ENCODE results near the gene SYDE1.
"Not testable (repeated sequence)": the region's sequence is repeated elsewhere in the genome, so short reads cannot be mapped to it uniquely, and the experiment has no call there.

The SYDE1 gene

GRCh38 chr19:15107061-15108010 is at the start of gene SYDE1:
Gene SYDE1, plus strand, starts transcription at chr19:15107401. Its CDS starts 33 bp downstream, at chr19:15107434.
- in situ Hi-C loops (cut with HindIII; ENCODE audit: low sequenced_read_pairs) = no loop called here

DNA sequence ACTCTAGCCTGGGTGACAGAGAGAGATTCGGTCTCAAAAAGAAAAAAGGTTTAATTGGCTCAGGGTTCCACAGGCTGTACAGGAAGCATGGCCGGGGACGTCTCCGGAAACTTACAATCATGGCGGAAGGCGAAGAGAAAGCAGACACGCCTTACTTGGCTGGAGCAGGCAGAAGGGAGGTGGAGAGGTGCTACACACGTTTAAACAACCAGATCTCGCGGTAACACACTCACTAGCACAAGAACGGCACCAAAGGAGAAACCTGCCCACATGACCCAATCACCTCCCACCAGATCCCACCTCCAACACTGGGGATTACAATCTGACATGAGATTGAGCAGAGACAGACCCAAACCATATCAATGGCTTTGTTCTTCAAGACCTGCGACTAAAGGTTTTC is 45.2 kb upstream of the SYDE1 start:
- in situ Hi-C loops (cut with HindIII; ENCODE audit: low sequenced_read_pairs) = no loop called here

DNA sequence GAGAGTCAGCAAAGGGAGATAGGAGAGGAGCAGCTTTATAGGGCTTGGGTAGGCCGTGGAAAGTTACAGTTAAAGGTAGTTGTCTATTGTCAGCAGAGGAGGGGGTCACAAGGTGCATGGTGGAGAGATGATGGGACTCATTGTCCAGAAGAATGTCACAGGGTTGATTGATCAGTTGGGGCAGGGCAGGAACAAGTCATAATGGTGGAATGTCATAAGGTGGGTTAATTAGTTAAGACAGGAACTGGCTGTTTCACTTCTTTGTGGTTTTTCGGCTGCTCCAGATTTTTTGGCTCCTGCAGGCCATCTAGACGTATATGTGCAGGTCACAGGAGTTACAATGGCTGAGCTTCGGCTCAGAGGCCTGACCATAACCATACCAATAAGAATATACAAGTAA is 36.8 kb upstream of the SYDE1 start:
- in situ Hi-C loops (cut with HindIII; ENCODE audit: low sequenced_read_pairs) = not testable (repeated sequence)

DNA sequence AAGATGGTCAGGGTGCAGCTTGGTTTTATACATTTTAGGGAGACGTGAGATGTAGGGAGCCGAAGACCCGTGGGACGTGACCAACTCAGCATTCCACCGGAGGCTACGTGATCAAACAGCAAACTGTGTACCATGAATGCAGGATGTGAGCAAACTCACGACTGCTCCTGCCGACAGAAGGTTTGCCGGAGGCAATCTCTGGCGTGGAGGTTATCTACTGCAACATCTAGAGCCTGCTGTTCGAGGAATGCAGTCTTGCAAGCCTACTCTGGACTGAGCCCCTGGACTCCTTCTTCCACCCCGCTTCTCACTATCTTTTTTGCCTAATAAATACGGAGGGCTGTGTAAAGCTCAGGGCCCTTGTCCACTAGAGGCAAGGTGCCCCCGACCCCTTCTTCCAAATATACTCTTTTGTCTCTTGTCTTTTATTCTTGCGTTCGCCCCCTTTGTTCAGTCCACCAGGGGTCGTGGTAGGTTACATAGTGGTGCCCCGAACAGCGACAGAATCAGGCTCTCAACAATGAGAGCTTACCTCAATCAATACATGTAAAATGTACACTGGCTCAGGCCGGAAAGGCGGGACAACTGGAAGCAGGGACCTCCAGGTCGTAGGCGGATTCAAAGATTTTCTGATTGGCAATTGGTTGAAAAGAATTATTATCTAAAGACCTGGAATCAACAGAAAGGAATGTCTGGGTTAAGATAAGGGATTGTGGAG is 34.1 kb upstream of the SYDE1 start:
- in situ Hi-C loops (cut with HindIII; ENCODE audit: low sequenced_read_pairs) = no loop called here

DNA sequence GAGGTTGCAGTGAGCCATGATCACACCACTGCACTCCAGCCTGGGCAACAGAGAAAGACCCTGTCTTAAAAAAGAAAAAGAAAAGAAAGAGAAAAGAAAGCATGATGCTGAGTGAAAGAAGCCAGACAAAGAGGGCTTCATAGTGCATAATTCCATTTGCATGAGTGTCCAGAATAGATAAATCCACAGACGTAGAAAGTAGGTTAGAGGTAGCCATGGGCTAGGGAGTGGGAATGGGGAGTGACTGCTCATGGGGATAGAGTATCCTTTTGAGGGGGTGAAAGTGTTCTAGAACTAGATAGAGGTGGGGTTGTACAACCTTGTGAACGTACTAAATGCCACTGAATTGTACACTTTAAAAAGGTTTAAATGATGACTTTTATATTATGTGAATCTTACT is 32.8 kb upstream of the SYDE1 start:
- in situ Hi-C loops (cut with HindIII; ENCODE audit: low sequenced_read_pairs) = no loop called here

DNA sequence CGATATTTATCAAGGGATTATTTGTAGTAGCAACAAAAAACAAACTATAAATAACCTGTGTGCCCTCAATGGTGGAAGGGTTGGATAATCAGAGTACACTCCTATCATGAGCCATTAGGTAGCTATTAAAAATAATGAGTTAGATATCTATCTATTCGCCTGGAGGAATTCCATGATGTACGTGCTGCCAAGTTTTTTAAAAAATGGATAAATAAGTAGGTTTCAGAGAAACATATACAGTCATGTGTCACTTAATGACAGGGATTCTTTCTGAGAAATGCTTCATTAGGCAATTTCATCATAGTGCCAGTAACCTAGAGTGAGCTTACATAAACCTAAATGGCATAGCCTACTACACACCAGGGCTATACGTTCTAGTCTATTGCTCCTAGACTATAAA is 31.4 kb upstream of the SYDE1 start:
- in situ Hi-C loops (cut with HindIII; ENCODE audit: low sequenced_read_pairs) = no loop called here

GRCh38 chr19:15080002-15080401 is 27.2 kb upstream of the SYDE1 start:
- in situ Hi-C loops (cut with HindIII; ENCODE audit: low sequenced_read_pairs) = not testable (repeated sequence)

GRCh38 chr19:15081911-15082310 is 25.3 kb upstream of the SYDE1 start, which contains the start of gene OR1I1:
Gene OR1I1, plus strand, starts transcription at chr19:15082211. Its CDS starts 4,855 bp downstream, at chr19:15087066.
- in situ Hi-C loops (cut with HindIII; ENCODE audit: low sequenced_read_pairs) = no loop called here

DNA sequence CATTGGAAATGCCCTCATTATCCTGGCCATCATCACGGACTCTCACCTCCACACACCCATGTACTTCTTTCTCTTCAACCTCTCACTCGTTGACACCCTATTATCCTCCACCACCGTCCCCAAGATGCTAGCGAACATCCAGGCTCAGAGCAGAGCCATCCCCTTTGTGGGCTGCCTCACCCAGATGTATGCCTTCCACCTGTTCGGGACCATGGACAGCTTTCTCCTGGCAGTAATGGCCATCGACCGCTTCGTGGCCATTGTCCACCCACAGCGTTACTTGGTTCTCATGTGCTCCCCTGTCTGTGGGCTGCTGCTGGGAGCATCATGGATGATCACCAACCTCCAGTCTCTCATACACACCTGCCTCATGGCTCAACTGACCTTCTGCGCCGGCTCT is 20.0 kb upstream of the SYDE1 start:
- in situ Hi-C loops (cut with HindIII; ENCODE audit: low sequenced_read_pairs) = no loop called here

- in situ Hi-C loops (cut with HindIII; ENCODE audit: low sequenced_read_pairs) = no loop called here
Observed at GRCh38 chr19:15091918-15092753, 15.1 kb upstream of the SYDE1 start.

DNA sequence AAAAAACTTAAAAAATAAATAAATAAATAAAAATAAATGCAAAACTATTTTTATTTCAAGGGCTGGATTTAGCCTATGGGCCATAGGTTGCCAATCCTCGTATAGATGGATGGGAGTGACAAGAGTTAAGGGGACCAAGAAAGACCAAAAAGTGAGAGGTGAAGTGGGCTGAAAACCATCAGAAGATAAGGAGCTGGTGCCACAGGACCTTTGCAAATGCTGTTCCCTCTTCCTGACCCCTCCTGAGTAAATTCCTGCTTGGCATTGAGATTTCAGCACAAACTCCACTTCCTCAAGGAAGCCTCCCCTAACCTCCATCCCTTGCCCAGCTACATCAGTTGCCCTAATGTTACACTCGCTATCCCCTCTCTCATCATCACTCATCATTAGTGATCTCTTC is 14.2 kb upstream of the SYDE1 start:
- in situ Hi-C loops (cut with HindIII; ENCODE audit: low sequenced_read_pairs) = no loop called here

GRCh38 chr19:15096223-15096622 is 11.0 kb upstream of the SYDE1 start:
- in situ Hi-C loops (cut with HindIII; ENCODE audit: low sequenced_read_pairs) = no loop called here

- in situ Hi-C loops (cut with HindIII; ENCODE audit: low sequenced_read_pairs) = not testable (repeated sequence)
Observed at GRCh38 chr19:15097980-15098379, 9.2 kb upstream of the SYDE1 start.

- in situ Hi-C loops (cut with HindIII; ENCODE audit: low sequenced_read_pairs) = no loop called here
Observed at GRCh38 chr19:15098460-15098859, 8.7 kb upstream of the SYDE1 start.

DNA sequence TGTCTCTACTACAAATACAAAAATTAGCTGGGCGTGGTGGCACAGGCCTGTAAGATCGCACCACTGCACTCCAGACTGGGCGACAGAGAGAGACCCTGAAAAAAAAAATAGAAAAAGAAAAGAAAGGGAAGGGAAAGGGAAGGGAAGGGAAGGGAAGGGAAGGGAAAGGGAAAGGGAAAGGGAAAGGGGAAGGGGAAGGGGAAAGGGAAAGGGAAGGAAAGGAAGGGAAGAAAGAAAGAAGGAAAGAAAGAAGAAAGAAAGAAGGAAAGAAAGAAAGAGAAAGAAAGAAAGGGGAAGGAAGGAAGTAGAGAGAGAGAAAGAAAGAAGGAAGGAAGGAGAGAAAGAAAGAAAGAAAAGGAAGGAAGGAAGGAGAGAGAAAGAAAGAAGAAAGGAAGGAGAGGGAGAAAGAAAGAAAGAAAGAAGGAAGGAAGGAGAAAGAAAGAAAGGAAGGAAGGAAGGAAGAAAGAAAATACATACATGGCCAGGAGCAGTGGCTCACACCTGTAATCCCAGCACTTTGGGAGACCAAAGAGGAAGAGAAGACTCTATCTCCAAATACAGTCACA is 8.1 kb upstream of the SYDE1 start:
- in situ Hi-C loops (cut with HindIII; ENCODE audit: low sequenced_read_pairs) = no loop called here

DNA sequence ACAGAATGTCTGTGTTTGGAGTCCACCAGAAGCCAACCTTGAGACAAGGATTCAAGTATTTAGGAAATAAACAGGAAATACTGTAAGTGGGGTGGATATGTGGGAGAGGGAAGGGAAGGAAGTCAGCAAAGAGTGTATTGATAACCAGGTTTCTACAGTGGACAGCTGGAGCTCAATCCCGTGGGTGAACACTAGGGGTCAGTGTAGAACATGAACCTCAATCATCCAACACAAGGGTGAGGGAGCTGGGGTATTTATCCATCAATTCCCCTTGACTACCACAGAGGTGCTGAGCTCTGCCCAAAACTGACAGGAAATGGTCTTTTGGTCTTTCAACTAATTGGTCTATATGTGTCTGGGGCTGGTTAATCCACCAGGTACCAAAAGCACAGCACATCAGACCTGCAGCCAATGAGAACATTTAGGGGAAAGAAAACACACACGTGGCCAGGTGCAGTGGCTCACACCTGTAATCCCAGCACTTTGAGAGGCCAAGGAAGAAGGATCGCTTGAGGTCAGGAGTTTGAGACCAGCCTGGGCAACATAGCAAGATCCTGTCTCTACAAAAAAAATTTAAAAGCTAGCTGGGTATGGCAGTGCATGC is 5.6 kb upstream of the SYDE1 start:
- in situ Hi-C loops (cut with HindIII; ENCODE audit: low sequenced_read_pairs) = no loop called here

DNA sequence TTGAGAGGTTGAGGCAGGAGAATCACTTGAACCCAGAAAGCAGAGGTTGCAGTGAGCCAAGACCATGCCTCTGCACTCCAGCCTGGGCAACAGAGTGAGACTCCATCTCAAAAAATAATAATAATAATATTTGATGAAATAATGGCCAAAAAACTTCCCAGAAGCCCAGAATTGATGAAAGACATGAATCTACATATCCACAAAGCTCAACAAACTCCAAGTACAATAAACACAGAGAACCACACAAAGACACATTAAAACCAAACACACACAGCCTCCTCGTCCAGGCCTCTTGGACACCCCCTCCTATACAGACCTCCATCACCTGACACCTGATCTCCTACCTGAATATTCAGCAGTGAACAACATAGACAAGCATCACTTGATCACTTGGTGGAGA is 3.2 kb upstream of the SYDE1 start:
- in situ Hi-C loops (cut with HindIII; ENCODE audit: low sequenced_read_pairs) = no loop called here

DNA sequence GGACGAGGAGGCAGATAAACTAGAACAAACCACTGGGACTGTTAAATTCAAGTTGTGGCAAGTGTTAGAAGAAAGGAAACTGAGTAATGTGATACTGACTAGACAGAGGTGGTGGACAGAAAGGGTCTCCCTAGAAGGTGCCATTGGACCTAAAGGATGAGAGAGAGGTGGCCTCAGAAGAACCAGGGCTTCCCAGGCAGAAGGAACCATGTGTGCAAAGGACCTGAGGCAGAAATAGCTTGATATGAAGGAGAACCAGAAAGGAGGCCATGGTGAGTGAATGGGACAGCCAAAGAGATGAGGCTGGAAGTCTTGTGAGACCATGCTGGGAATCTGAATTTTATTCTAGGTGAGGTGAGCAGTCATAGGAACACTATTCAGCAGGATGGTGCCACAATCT is 2.8 kb upstream of the SYDE1 start:
- in situ Hi-C loops (cut with HindIII; ENCODE audit: low sequenced_read_pairs) = no loop called here

DNA sequence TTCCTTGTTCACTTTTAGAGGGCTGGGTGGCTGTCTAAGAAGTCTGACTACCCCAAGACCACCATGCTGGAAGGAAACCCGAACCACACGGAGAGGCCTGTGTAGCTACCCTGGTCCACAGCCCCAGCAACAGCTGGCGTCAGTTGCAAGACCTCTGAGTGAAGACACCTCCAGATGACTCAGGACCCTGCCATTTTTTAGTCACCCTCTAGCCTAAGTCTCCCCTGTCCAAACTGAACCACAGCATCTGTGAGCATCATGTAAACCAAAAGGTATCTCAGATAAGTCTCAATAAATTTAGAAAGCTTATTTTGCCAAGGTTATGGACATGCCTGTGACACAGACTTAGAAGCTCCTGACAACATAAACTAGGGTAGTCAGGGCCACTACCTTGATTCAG is 2.2 kb upstream of the SYDE1 start:
- in situ Hi-C loops (cut with HindIII; ENCODE audit: low sequenced_read_pairs) = no loop called here

DNA sequence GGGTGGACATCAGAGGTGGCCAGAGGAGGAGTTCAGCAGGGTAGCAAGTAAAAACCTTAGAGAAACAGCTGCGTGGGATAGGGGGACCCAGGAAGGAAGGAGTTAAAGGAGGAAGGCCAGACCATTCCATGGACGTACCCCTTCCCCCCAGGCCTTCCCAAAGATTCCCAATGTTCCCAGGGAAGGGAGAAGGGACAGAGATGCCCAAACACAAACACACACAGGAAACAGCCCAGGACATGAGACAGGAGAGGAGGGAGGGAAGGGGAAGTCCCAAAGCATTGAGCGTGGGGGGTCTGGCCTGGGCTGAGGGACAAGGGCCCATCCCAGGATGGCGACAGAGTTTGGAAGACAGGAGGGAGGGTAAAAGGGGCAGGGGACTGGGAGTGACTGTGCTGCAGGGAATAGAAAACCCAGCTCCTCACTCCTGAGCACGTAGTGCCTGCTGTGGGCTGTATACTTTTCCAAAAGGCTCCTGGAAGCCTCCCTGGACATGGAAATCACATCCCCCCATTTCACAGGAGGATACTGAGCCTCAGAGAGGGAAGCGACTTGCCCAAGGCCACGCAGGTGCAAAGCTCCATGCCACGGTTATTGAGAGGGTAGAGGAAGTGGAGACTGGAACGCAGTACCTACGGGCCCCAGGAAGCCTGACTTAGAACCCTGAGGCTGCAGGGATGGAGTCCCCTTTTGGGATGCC is 1.1 kb downstream of the SYDE1 start:
- in situ Hi-C loops (cut with HindIII; ENCODE audit: low sequenced_read_pairs) = no loop called here

All from DLD1 (cell line).